Naive thymus-derived CD4-positive, alpha-beta T cell (primary cell): Measurements from ENCODE around the gene KERA. TPM values are rescaled to one million over a fixed set of nuclear protein-coding genes. Genes with fewer than 3 reads are reported as not detected.

Experiments
- ATAC-seq: fragments of 150-1000 bp; cut with Tn5 transposase; 2 replicates; pipeline ENCODE4 v1.10.0; 2021; ENCODE audit warnings: mild to moderate bottlenecking, moderate library complexity
- CTCF ChIA-PET: fragments of 350-600 bp; sonication (Branson Sonifier 250); formaldehyde crosslinking; loops from one replicate; lab custom pipeline; 2021; ENCODE audit warnings: antibody characterized with exemption; lab: Charles Lee
- POLR2A ChIA-PET: fragments of 350-600 bp; sonication (Branson Sonifier 250); formaldehyde crosslinking; loops from one replicate; lab custom pipeline; 2021; ENCODE audit warnings: antibody characterized with exemption, inconsistent platforms; lab: Charles Lee
- DNase-seq, 9 donors: peaks; one replicate each; pipeline versions ENCODE4 v3.0.0 to v3.0.0-alpha.2; 2020 to 2022; ENCODE audit warnings: mixed read lengths in 1 of 9
- H3K27ac ChIP-seq: one replicate; pipeline ENCODE4 v1.7.0; 2013; ENCODE audit warnings: mild to moderate bottlenecking, low read depth, low read length, moderate library complexity
- H3K27me3 ChIP-seq, 2 donors: one replicate each; pipeline ENCODE4 v1.7.0; 2013; ENCODE audit warnings: low read length in 2 of 2, mild to moderate bottlenecking in 2 of 2, moderate library complexity in 2 of 2; ENCODE audit not compliant: control insufficient read depth in 2 of 2, insufficient read depth in 2 of 2
- H3K36me3 ChIP-seq, 3 experiments: 1 replicate in 2 of 3; 2 replicates in 1 of 3; pipeline ENCODE4 v1.7.0; 2013; ENCODE audit warnings: low read length in 3 of 3, mild to moderate bottlenecking in 3 of 3, moderate library complexity in 1 of 3; ENCODE audit not compliant: insufficient read depth in 3 of 3, control insufficient read depth in 2 of 3
- H3K4me1 ChIP-seq, 2 donors: one replicate each; pipeline ENCODE4 v1.7.0; 2013; ENCODE audit warnings: low read length in 2 of 2, mild to moderate bottlenecking in 2 of 2, moderate library complexity in 1 of 2; ENCODE audit not compliant: control insufficient read depth in 2 of 2, insufficient read depth in 2 of 2
- H3K4me3 ChIP-seq: 2 replicates; pipeline ENCODE4 v1.7.0; 2013; ENCODE audit warnings: mild to moderate bottlenecking, low read length
- H3K9me3 ChIP-seq, 3 experiments: 1 replicate in 2 of 3; 2 replicates in 1 of 3; pipeline ENCODE4 v1.7.0; 2013; ENCODE audit warnings: low read length in 3 of 3; ENCODE audit not compliant: control insufficient read depth in 2 of 3
- H3K27ac Mint-ChIP-seq, 9 donors: one replicate each; pipeline ENCODE4 v1.8.0; 2020 to 2022; ENCODE audit warnings: mixed read lengths in 9 of 9, mild to moderate bottlenecking in 8 of 9, moderate library complexity in 5 of 9, inconsistent platforms in 2 of 9
- H3K27me3 Mint-ChIP-seq, 5 donors: one replicate each; pipeline ENCODE4 v1.8.0; 2021 to 2022; ENCODE audit warnings: mixed read lengths in 5 of 5, mild to moderate bottlenecking in 1 of 5
- H3K36me3 Mint-ChIP-seq, 5 donors: one replicate each; pipeline ENCODE4 v1.8.0; 2020 to 2022; ENCODE audit warnings: mixed read lengths in 5 of 5, mild to moderate bottlenecking in 3 of 5, inconsistent platforms in 1 of 5
- H3K4me1 Mint-ChIP-seq, 7 donors: one replicate each; pipeline ENCODE4 v1.8.0; 2020 to 2022; ENCODE audit warnings: mixed read lengths in 7 of 7, mild to moderate bottlenecking in 3 of 7, inconsistent platforms in 1 of 7
- H3K4me3 Mint-ChIP-seq, 10 donors: one replicate each; pipeline ENCODE4 v1.8.0; 2020 to 2022; ENCODE audit warnings: mild to moderate bottlenecking in 10 of 10, mixed read lengths in 10 of 10, moderate library complexity in 6 of 10, inconsistent platforms in 2 of 10
- H3K9me3 Mint-ChIP-seq, 11 donors: one replicate each; pipeline ENCODE4 v1.8.0; 2020 to 2022; ENCODE audit warnings: mixed read lengths in 11 of 11, mild to moderate bottlenecking in 4 of 11, inconsistent platforms in 1 of 11, moderate library complexity in 1 of 11
- intact Hi-C, 2 donors: fragments of 100-400 bp; cut with micrococcal nuclease; formaldehyde crosslinking; loops; one replicate each; pipeline ENCODE4 v1.15.1; 2023
- polyA plus RNA-seq, 2 donors: library from polyadenylated mRNA; unstranded; fragments of 300-500 nt; fragmentation: Illumina TruSeq; gene quantifications; one replicate each; pipeline ENCODE4 v1.2.3, GENCODE V29; 2021
- total RNA-seq, 6 experiments: library from RNA in 5 of 6; stranded (reverse) in 5 of 6; gene quantifications; 1 replicate in 5 of 6; 2 replicates in 1 of 6; pipeline ENCODE4 v1.2.3 and lab custom pipeline; 2021 to 2026

The KERA gene
- total and polyA plus RNA-seq, 7 experiments from 2014 or later: not detected

GRCh38 chr12:91061091-91061490 lies 3.3 kb upstream of the KERA start:
- intact Hi-C loops: no loop called here
- no peaks in the 10 kb centered on the region for H3K27me3 ChIP-seq
- no peaks in the 10 kb centered on the region for H3K9me3 ChIP-seq
- ChIA-PET POLR2A (no interaction called here), CTCF (no interaction called here)
- Mint-ChIP-seq H3K4me3 (no peak overlapping the region), H3K9me3 (no peaks in the 10 kb centered on the region), H3K27me3 (peaks cover 0 to 15% (median 0%) of the 10 kb centered on the region in 5 donors), H3K27ac (no peak overlapping the region), H3K4me1 (no peaks in the 10 kb centered on the region), H3K36me3 (no peaks in the 10 kb centered on the region)
- no peaks in the 10 kb centered on the region for H3K36me3 ChIP-seq
- DNase-seq: no peak
- no peak for ATAC-seq
- H3K4me3 ChIP-seq: no peak overlapping the region
- no peaks in the 10 kb centered on the region for H3K4me1 ChIP-seq
- H3K27ac ChIP-seq: no peak overlapping the region

- Mint-ChIP-seq H3K36me3 (no peaks in the 10 kb centered on the region), H3K27me3 (peaks cover 0 to 5% (median 0%) of the 10 kb centered on the region in 5 donors)
Observed at GRCh38 chr12:91059211-91059610, 1.4 kb upstream of the KERA start.

GRCh38 chr12:91058786-91059185 lies 962 bp upstream of the KERA start:
- Mint-ChIP-seq H3K4me1 (no peaks in the 10 kb centered on the region), H3K36me3 (no peaks in the 10 kb centered on the region)
- POLR2A ChIA-PET: no interaction called here

More at GRCh38 chr12:91059211-91059610, 1.4 kb upstream of the KERA start:
- Histone ChIP-seq H3K9me3 (no peaks in the 10 kb centered on the region), H3K36me3 (no peaks in the 10 kb centered on the region), H3K4me1 (no peaks in the 10 kb centered on the region), H3K4me3 (no peak overlapping the region), H3K27me3 (no peaks in the 10 kb centered on the region), H3K27ac (no peak overlapping the region)
- intact Hi-C loops: no loop called here
- no peak for DNase-seq
- Mint-ChIP-seq H3K27ac (no peak overlapping the region), H3K9me3 (no peaks in the 10 kb centered on the region), H3K4me1 (no peaks in the 10 kb centered on the region), H3K4me3 (no peak overlapping the region)
- ChIA-PET CTCF (no interaction called here), POLR2A (no interaction called here)
- ATAC-seq: no peak

GRCh38 chr12:91056488-91056887 lies 1.3 kb downstream of the KERA start:
- Mint-ChIP-seq H3K27me3 (peaks cover 0 to 10% (median under 1%) of the 10 kb centered on the region in 5 donors), H3K27ac (no peak overlapping the region), H3K9me3 (no peaks in the 10 kb centered on the region), H3K4me3 (no peak overlapping the region), H3K4me1 (no peaks in the 10 kb centered on the region), H3K36me3 (no peaks in the 10 kb centered on the region)
- intact Hi-C loops: no loop called here
- no peaks in the 10 kb centered on the region for H3K36me3 ChIP-seq
- ChIA-PET CTCF (no interaction called here), POLR2A (no interaction called here)
- H3K4me1 ChIP-seq: no peaks in the 10 kb centered on the region
- ATAC-seq (no peak), DNase-seq (no peak)
- H3K27ac ChIP-seq: no peak overlapping the region
- H3K27me3 ChIP-seq: no peaks in the 10 kb centered on the region
- no peak overlapping the region for H3K4me3 ChIP-seq
- H3K9me3 ChIP-seq: no peaks in the 10 kb centered on the region

More at GRCh38 chr12:91058786-91059185, 962 bp upstream of the KERA start:
- no peak for ATAC-seq
- Histone ChIP-seq H3K4me1 (no peaks in the 10 kb centered on the region), H3K36me3 (no peaks in the 10 kb centered on the region), H3K4me3 (no peak overlapping the region), H3K9me3 (no peaks in the 10 kb centered on the region), H3K27ac (no peak overlapping the region), H3K27me3 (no peaks in the 10 kb centered on the region)
- Mint-ChIP-seq H3K9me3 (no peaks in the 10 kb centered on the region), H3K27ac (no peak overlapping the region), H3K27me3 (peaks cover 0 to 5% (median 0%) of the 10 kb centered on the region in 5 donors), H3K4me3 (no peak overlapping the region)
- no peak for DNase-seq
- CTCF ChIA-PET: no interaction called here
- intact Hi-C loops: no loop called here

- CTCF ChIA-PET: no interaction called here
- H3K36me3 Mint-ChIP-seq: no peaks in the 10 kb centered on the region
- Histone ChIP-seq H3K27me3 (no peaks in the 10 kb centered on the region), H3K9me3 (no peaks in the 10 kb centered on the region), H3K4me3 (no peak overlapping the region), H3K4me1 (no peaks in the 10 kb centered on the region), H3K36me3 (no peaks in the 10 kb centered on the region), H3K27ac (no peak overlapping the region)
- no peak overlapping the region for H3K4me3 Mint-ChIP-seq
- no peaks in the 10 kb centered on the region for H3K4me1 Mint-ChIP-seq
- intact Hi-C loops: no loop called here
- H3K27ac Mint-ChIP-seq: no peak overlapping the region
- POLR2A ChIA-PET: no interaction called here
- no peaks in the 10 kb centered on the region for H3K9me3 Mint-ChIP-seq
- H3K27me3 Mint-ChIP-seq: peaks cover 0 to 15% (median 6%) of the 10 kb centered on the region in 5 donors
- no peak for DNase-seq
- ATAC-seq: no peak
Observed at GRCh38 chr12:91055976-91056375, 1.8 kb downstream of the KERA start.

GRCh38 chr12:91053951-91054715 lies 3.7 kb downstream of the KERA start:
- no peaks in the 10 kb centered on the region for H3K27me3 ChIP-seq
- Mint-ChIP-seq H3K36me3 (no peaks in the 10 kb centered on the region), H3K9me3 (no peaks in the 10 kb centered on the region), H3K27ac (no peak overlapping the region), H3K4me3 (no peak overlapping the region), H3K27me3 (peaks cover 0 to 15% (median 7%) of the 10 kb centered on the region in 5 donors), H3K4me1 (no peaks in the 10 kb centered on the region)
- H3K36me3 ChIP-seq: no peaks in the 10 kb centered on the region
- H3K4me3 ChIP-seq: no peak overlapping the region
- DNase-seq (no peak), ATAC-seq (no peak)
- H3K9me3 ChIP-seq: no peaks in the 10 kb centered on the region
- intact Hi-C loops: no loop called here
- H3K27ac ChIP-seq: no peak overlapping the region
- no peaks in the 10 kb centered on the region for H3K4me1 ChIP-seq
- CTCF ChIA-PET: no interaction called here
- POLR2A ChIA-PET: no interaction called here

GRCh38 chr12:91052026-91052425 lies 5.8 kb downstream of the KERA start:
- no peak for DNase-seq
- Histone ChIP-seq H3K9me3 (no peaks in the 10 kb centered on the region), H3K4me3 (no peak overlapping the region), H3K27me3 (no peaks in the 10 kb centered on the region), H3K27ac (no peak overlapping the region), H3K4me1 (no peaks in the 10 kb centered on the region), H3K36me3 (no peaks in the 10 kb centered on the region)
- Mint-ChIP-seq H3K36me3 (no peaks in the 10 kb centered on the region), H3K4me3 (no peak overlapping the region), H3K27ac (no peak overlapping the region), H3K4me1 (no peaks in the 10 kb centered on the region), H3K27me3 (peaks cover 0 to 23% (median 14%) of the 10 kb centered on the region in 5 donors), H3K9me3 (no peaks in the 10 kb centered on the region)
- intact Hi-C loops: no loop called here
- ChIA-PET CTCF (no interaction called here), POLR2A (no interaction called here)
- ATAC-seq: no peak
